Body of pancreas (tissue), 4 donors: Measurements from ENCODE around the gene PMM1. TPM values are rescaled to one million over a fixed set of nuclear protein-coding genes. Genes with fewer than 3 reads are reported as not detected.

Source experiments
- ATAC-seq: fragments of 150-250 bp; one replicate; pipeline ENCODE4 v1.9.1; 2016
- DNase-seq, 4 donors: peaks; one replicate each; pipeline ENCODE4 v3.0.0-alpha.2; 2019
- H3K27ac ChIP-seq, 4 donors: fragments of 200-600 bp; sonication (generic); 1 replicate in 3 of 4; 2 replicates in 1 of 4; pipeline versions ENCODE4 v1.5.1 to v1.6.1; 2016 to 2019; ENCODE audit warnings: mild to moderate bottlenecking in 1 of 4, mixed read lengths in 1 of 4, moderate library complexity in 1 of 4
- H3K27me3 ChIP-seq, 2 donors: fragments of 200-600 bp; sonication (generic); one replicate each; pipeline ENCODE4 v1.6.0; 2016; ENCODE audit warnings: mild to moderate bottlenecking in 1 of 2
- H3K36me3 ChIP-seq, 2 donors: fragments of 200-600 bp; sonication (generic); replicated peaks in 1 of 2; 2 replicates each; pipeline ENCODE4 v1.5.1; 2016; ENCODE audit warnings: low read depth in 2 of 2; ENCODE audit not compliant: insufficient read depth in 1 of 2
- H3K4me1 ChIP-seq: fragments of 200-600 bp; sonication (generic); one replicate; pipeline ENCODE4 v1.6.0; 2016
- H3K4me3 ChIP-seq, 2 donors: fragments of 200-600 bp; sonication (generic); 1 replicate in 1 of 2; 2 replicates in 1 of 2; pipeline ENCODE4 v1.5.1; 2016 to 2019
- H3K9me3 ChIP-seq, 3 donors: fragments of 200-600 bp; sonication (generic); 1 replicate in 2 of 3; 2 replicates in 1 of 3; pipeline ENCODE4 v1.5.1; 2016
- CTCF ChIP-seq, 7 experiments: fragments of 450-650 bp in 4 of 7; fragments of 200-600 bp in 3 of 7; sonication (generic) in 3 of 7; IDR thresholded peaks; one replicate each; pipeline ENCODE4 v1.5.1; 2016 to 2019; ENCODE audit warnings: antibody characterized with exemption in 7 of 7
- POLR2A ChIP-seq, 3 donors: fragments of 450-650 bp; IDR thresholded peaks; one replicate each; pipeline ENCODE4 v1.6.1; 2016; ENCODE audit warnings: antibody characterized with exemption in 3 of 3, mild to moderate bottlenecking in 2 of 3
- WGBS, 2 donors: methylation state at CpG; one replicate each; pipeline ENCODE4 v1.1.5; 2017; 5-methylcytosine and 5-hydroxymethylcytosine counted together
- intact Hi-C: fragments of 100-400 bp; cut with DNase I; formaldehyde crosslinking; loops from one replicate; pipeline ENCODE4 v1.15.1; 2023
- total RNA-seq, 2 donors: library from RNA; depleted of rRNA; stranded (reverse); fragments of >200 nt; gene quantifications; one replicate each; pipeline ENCODE4 v1.1.0, GENCODE V29; 2016

PMM1 gene
- total RNA-seq, 2 donors from 2014 or later: 49.3 to 54.1 TPM

- WGBS, 2 donors: 89 to 93% methylated on average over 5 to 9 of the region's 9 CpGs
- H3K27me3 ChIP-seq: no peaks in the 10 kb centered on the region
- no peak overlapping the region for H3K27ac ChIP-seq
- intact Hi-C loops: no loop called here
- TF ChIP-seq POLR2A (IDR thresholded peaks at IDR 0.05) (no peak), CTCF (IDR thresholded peaks at IDR 0.05) (no peak)
- no peaks in the 10 kb centered on the region for H3K9me3 ChIP-seq
- no peaks in the 10 kb centered on the region for H3K36me3 ChIP-seq
- DNase-seq: no peak
- H3K4me1 ChIP-seq: no peaks in the 10 kb centered on the region
- H3K4me3 ChIP-seq: no peak overlapping the region
- no peak for ATAC-seq
Observed at GRCh38 chr22:41578818-41579217, 10.8 kb downstream of the PMM1 start.

DNA sequence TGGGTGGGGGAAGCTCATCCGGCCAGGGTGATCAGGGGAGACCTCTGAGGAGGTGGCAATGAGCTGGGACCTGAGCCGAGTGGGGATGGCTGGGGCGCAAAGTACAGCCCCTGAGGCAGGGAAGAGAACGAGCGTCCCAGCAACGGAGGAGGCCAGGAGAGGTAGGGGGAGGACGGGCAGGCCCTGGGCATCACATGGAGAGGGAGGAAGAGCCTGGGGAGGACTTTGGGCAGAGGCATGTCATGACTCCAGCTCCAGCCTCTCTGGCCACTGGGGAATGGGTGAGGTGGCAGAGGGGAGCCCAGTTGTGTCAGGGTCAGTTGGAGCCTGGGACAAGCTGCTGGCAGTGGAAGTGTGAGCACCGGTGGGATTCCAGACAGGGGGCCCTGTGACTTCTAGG is 11.5 kb downstream of the PMM1 start:
- TF ChIP-seq POLR2A (IDR thresholded peaks at IDR 0.05) (no peak), CTCF (IDR thresholded peaks at IDR 0.05) (no peak)
- no peaks in the 10 kb centered on the region for H3K36me3 ChIP-seq
- DNase-seq (no peak), ATAC-seq (no peak)
- H3K9me3 ChIP-seq: no peaks in the 10 kb centered on the region
- WGBS, 2 donors: 86 to 93% methylated on average over 8 of the region's 8 CpGs
- intact Hi-C loops: no loop called here
- no peak overlapping the region for H3K27ac ChIP-seq
- no peaks in the 10 kb centered on the region for H3K27me3 ChIP-seq
- no peak overlapping the region for H3K4me3 ChIP-seq
- H3K4me1 ChIP-seq: no peaks in the 10 kb centered on the region

- DNase-seq (peak; percentile 47 to 67 (median 58)), ATAC-seq (peak; percentile 60)
- Histone ChIP-seq H3K27ac (no peak overlapping the region), H3K9me3 (no peaks in the 10 kb centered on the region), H3K36me3 (no peaks in the 10 kb centered on the region), H3K4me1 (no peaks in the 10 kb centered on the region), H3K27me3 (no peaks in the 10 kb centered on the region), H3K4me3 (no peak overlapping the region)
- intact Hi-C loops: no loop called here
- 85% methylated on average over 9 of the region's 9 CpGs; no CpG with 5 or more reads in 1 of the 2 donors for WGBS, 2 donors
- peak; percentile 29 to 79 (median 45) for TF ChIP-seq CTCF (IDR thresholded peaks at IDR 0.05)
- TF ChIP-seq POLR2A (IDR thresholded peaks at IDR 0.05): no peak
Observed at GRCh38 chr22:41576877-41577276, 12.8 kb downstream of the PMM1 start.

DNA sequence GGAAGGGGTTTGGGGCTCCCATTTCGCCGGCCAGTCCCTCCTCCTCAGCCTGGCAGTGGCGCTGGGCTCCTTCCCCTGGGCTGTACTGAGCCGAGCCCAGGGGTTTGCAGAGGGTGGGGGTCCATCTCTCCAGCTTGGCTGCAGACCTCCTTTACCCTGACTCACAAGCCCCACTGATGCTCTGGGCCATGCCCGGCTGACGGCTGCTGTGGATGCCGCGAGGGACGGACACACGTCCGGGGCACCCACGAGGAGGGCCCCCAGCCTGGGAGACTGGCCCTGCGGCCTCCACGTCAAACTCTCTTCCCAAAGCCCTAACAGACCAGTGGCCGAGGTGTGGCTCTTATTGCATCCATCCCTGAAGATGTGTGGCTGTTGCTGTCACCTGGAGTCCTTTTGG is 14.1 kb downstream of the PMM1 start:
- intact Hi-C loops: no loop called here
- no peaks in the 10 kb centered on the region for H3K9me3 ChIP-seq
- no peak overlapping the region for H3K4me3 ChIP-seq
- DNase-seq (no peak), ATAC-seq (no peak)
- no peaks in the 10 kb centered on the region for H3K27me3 ChIP-seq
- no peak for TF ChIP-seq CTCF (IDR thresholded peaks at IDR 0.05)
- TF ChIP-seq POLR2A (IDR thresholded peaks at IDR 0.05): no peak
- no peak overlapping the region for H3K27ac ChIP-seq
- WGBS, 2 donors: 95 to 100% methylated on average over 1 to 13 of the region's 15 CpGs
- H3K36me3 ChIP-seq: no peaks in the 10 kb centered on the region
- H3K4me1 ChIP-seq: no peaks in the 10 kb centered on the region

- DNase-seq (peak; percentile 31 to 54 (median 46)), ATAC-seq (no peak)
- H3K4me1 ChIP-seq: no peaks in the 10 kb centered on the region
- no peak overlapping the region for H3K27ac ChIP-seq
- H3K4me3 ChIP-seq: no peak overlapping the region
- H3K9me3 ChIP-seq: no peaks in the 10 kb centered on the region
- no peaks in the 10 kb centered on the region for H3K27me3 ChIP-seq
- WGBS, 2 donors: 60 to 87% methylated on average over 3 to 26 of the region's 26 CpGs
- intact Hi-C loops: no loop called here
- no peaks in the 10 kb centered on the region for H3K36me3 ChIP-seq
- no peak for TF ChIP-seq CTCF (IDR thresholded peaks at IDR 0.05)
- no peak for TF ChIP-seq POLR2A (IDR thresholded peaks at IDR 0.05)
Observed at GRCh38 chr22:41574847-41575381, 14.7 kb downstream of the PMM1 start.
